Stomach (tissue), 4 donors: Measurements from ENCODE around the gene TCTN3.

Experiments used
- CTCF ChIP-seq, 7 experiments: fragments of 450-650 bp in 4 of 7; fragments of 200-600 bp in 3 of 7; sonication (generic) in 3 of 7; IDR thresholded peaks; one replicate each; pipeline ENCODE4 v1.5.1; 2016 to 2019; ENCODE audit warnings: antibody characterized with exemption in 7 of 7, control low read depth in 2 of 7, mild to moderate bottlenecking in 1 of 7
- POLR2A ChIP-seq, 4 donors: fragments of 450-650 bp; IDR thresholded peaks; one replicate each; pipeline ENCODE4 v1.6.1; 2016; ENCODE audit warnings: antibody characterized with exemption in 4 of 4, control low read depth in 2 of 4, mild to moderate bottlenecking in 1 of 4, moderate library complexity in 1 of 4

- TF ChIP-seq CTCF (IDR thresholded peaks at IDR 0.05) (peak in 6 of 7 experiments; percentile 93 to 100 (median 99)), POLR2A (IDR thresholded peaks at IDR 0.05) (peak in 2 of 4 donors; percentile 39 to 83)
Observed at GRCh38 chr10:95693668-95694534, at the start of gene TCTN3.
